PC-3 (cell line): ENCODE results near the gene FOXO3. TPM values are rescaled to one million over a fixed set of nuclear protein-coding genes. Genes with fewer than 3 reads are reported as not detected.

Experiments
- ATAC-seq: fragments of 200-7000 bp; cut with Tn5 transposase; 2 replicates; pipeline ENCODE4 v1.9.1; 2020; ENCODE audit warnings: mild to moderate bottlenecking, moderate library complexity
- BruUV-seq: library from RNA; stranded (reverse); fragments of 400-500 nt; replicated peaks from 2 replicates; lab custom pipeline; 2021; lab: Mats Ljungman, UMichigan
- CTCF ChIA-PET: fragments of 300-600 bp; sonication (Branson Sonifier 250); formaldehyde crosslinking; loops from one replicate; lab custom pipeline; 2022; ENCODE audit warnings: antibody characterized with exemption; lab: Charles Lee
- POLR2A ChIA-PET: fragments of 300-600 bp; sonication (Branson Sonifier 250); formaldehyde crosslinking; loops from one replicate; lab custom pipeline; 2022; ENCODE audit warnings: antibody characterized with exemption; ENCODE audit not compliant: unreplicated experiment; lab: Charles Lee
- DNase-seq: peaks from one replicate; pipeline ENCODE4 v3.0.0-alpha.2; 2015
- H2AFZ ChIP-seq: fragments of 300-600 bp; sonication (generic); 2 replicates; pipeline ENCODE4 v1.6.0; 2016; ENCODE audit warnings: antibody characterized with exemption, low read length
- H3F3A ChIP-seq: fragments of 300-600 bp; sonication (generic); one replicate; pipeline ENCODE4 v1.6.0; 2017; ENCODE audit warnings: antibody characterized with exemption, low read length, control low read depth, mild to moderate bottlenecking; ENCODE audit not compliant: unreplicated experiment
- H3K27ac ChIP-seq: fragments of 300-600 bp; sonication (generic); 2 replicates; pipeline ENCODE4 v1.5.1; 2016; ENCODE audit warnings: mild to moderate bottlenecking, low read length
- H3K27me3 ChIP-seq: fragments of 300-600 bp; sonication (generic); 2 replicates; pipeline ENCODE4 v1.6.1; 2016; ENCODE audit warnings: low read length, mixed read lengths
- H3K36me3 ChIP-seq: fragments of 300-600 bp; sonication (generic); 2 replicates; pipeline ENCODE4 v1.6.1; 2016; ENCODE audit warnings: low read depth, mixed run types, low read length, mixed read lengths
- H3K4me1 ChIP-seq: fragments of 300-600 bp; sonication (generic); 2 replicates; pipeline ENCODE4 v1.5.1; 2016; ENCODE audit warnings: low read length; ENCODE audit not compliant: insufficient read depth
- H3K4me2 ChIP-seq: fragments of 300-600 bp; sonication (generic); 2 replicates; pipeline ENCODE4 v1.6.0; 2016; ENCODE audit warnings: low read length
- H3K4me3 ChIP-seq: fragments of 300-600 bp; sonication (generic); 2 replicates; pipeline ENCODE4 v1.5.1; 2016; ENCODE audit warnings: mild to moderate bottlenecking, low read length, mixed read lengths
- H3K79me2 ChIP-seq: fragments of 300-600 bp; sonication (generic); 2 replicates; pipeline ENCODE4 v1.6.1; 2017; ENCODE audit warnings: low read length, mixed read lengths
- H3K9ac ChIP-seq: fragments of 300-600 bp; sonication (generic); 2 replicates; pipeline ENCODE4 v1.6.0; 2016; ENCODE audit warnings: mild to moderate bottlenecking, low read length
- H3K9me2 ChIP-seq: fragments of 300-600 bp; sonication (generic); replicated peaks from 2 replicates; pipeline ENCODE4 v1.6.1; 2016; ENCODE audit warnings: mixed run types, low read length, mixed read lengths
- H3K9me3 ChIP-seq: fragments of 300-600 bp; sonication (generic); 2 replicates; pipeline ENCODE4 v1.6.1; 2016; ENCODE audit warnings: low read length, mixed read lengths
- H4K20me1 ChIP-seq: fragments of 300-600 bp; sonication (generic); 2 replicates; pipeline ENCODE4 v1.6.1; 2016; ENCODE audit warnings: low read length, mixed read lengths
- EZH2 ChIP-seq: fragments of 300-600 bp; sonication (generic); IDR thresholded peaks from one replicate; pipeline ENCODE4 v1.6.1; 2017; ENCODE audit warnings: antibody characterized with exemption, mild to moderate bottlenecking, low read length; ENCODE audit not compliant: unreplicated experiment
- EZH2phosphoT487 ChIP-seq: fragments of 300-600 bp; sonication (generic); IDR thresholded peaks from 2 replicates; pipeline ENCODE4 v1.6.1; 2018; ENCODE audit warnings: mild to moderate bottlenecking, antibody characterized with exemption, low read length, borderline replicate concordance
- intact Hi-C: fragments of 100-400 bp; cut with micrococcal nuclease; formaldehyde crosslinking; loops from 2 replicates; pipeline ENCODE4 v1.9.0; 2023
- total RNA-seq: library from RNA; depleted of rRNA; stranded (reverse); fragments of >200 nt; gene quantifications from 2 replicates; pipeline ENCODE4 v1.2.3, GENCODE V29; 2014
- TF ChIP-seq, protein P1 (sequence below): fragments of 300-600 bp; sonication (generic); conservative IDR thresholded peaks from 2 replicates; pipeline ENCODE4 v1.5.1; 2017; ENCODE audit warnings: antibody characterized with exemption, low read depth, mild to moderate bottlenecking, low read length

Gene FOXO3
- total RNA-seq, 1 experiment from 2014 or later, result 12.8 TPM

DNA sequence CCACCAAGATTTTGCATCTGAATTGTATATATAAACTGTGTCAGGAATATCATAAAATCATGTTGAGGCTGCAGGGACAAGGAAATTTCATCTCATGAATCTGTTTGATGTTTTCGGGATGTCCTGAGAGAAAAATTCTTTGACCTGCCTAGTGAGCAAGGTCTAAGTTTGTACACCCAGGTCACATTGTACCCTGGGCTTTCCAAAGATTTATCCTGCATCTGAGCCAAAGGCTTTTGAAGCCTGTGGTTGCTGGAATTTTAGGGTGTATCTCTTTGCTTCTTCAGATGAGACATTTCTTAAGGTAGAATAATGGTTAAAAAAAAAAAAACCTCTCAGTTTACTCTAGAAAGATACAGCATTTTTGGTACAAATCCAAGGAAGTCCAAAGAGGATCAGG lies 63.3 kb downstream of the FOXO3 start:
- ATAC-seq (no peak), DNase-seq (no peak)
- H3K79me2 ChIP-seq, result peaks cover 100% of the 10 kb centered on the region
- H3K27ac ChIP-seq, result no peak overlapping the region
- intact Hi-C loops, result no loop called here
- no peak overlapping the region for H3K4me2 ChIP-seq
- H3K4me3 ChIP-seq, result no peak overlapping the region
- H3K9ac ChIP-seq, result no peak overlapping the region
- ChIA-PET POLR2A (no interaction called here), CTCF (no interaction called here)
- H3F3A ChIP-seq, result no peaks in the 10 kb centered on the region
- TF ChIP-seq EZH2 (no peak), EZH2phosphoT487 (no peak)
- TF ChIP-seq, protein P1, sequence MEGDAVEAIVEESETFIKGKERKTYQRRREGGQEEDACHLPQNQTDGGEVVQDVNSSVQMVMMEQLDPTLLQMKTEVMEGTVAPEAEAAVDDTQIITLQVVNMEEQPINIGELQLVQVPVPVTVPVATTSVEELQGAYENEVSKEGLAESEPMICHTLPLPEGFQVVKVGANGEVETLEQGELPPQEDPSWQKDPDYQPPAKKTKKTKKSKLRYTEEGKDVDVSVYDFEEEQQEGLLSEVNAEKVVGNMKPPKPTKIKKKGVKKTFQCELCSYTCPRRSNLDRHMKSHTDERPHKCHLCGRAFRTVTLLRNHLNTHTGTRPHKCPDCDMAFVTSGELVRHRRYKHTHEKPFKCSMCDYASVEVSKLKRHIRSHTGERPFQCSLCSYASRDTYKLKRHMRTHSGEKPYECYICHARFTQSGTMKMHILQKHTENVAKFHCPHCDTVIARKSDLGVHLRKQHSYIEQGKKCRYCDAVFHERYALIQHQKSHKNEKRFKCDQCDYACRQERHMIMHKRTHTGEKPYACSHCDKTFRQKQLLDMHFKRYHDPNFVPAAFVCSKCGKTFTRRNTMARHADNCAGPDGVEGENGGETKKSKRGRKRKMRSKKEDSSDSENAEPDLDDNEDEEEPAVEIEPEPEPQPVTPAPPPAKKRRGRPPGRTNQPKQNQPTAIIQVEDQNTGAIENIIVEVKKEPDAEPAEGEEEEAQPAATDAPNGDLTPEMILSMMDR, result no peak
- no peaks in the 10 kb centered on the region for H3K9me2 ChIP-seq
- peaks cover 9% of the 10 kb centered on the region; the same call in 1 of the 2 replicates for H4K20me1 ChIP-seq
- peaks cover 20% of the 10 kb centered on the region for H3K4me1 ChIP-seq
- no peaks in the 10 kb centered on the region for H3K36me3 ChIP-seq
- BruUV-seq, result no TSS peak
- H3K27me3 ChIP-seq, result no peaks in the 10 kb centered on the region
- no peak overlapping the region for H2AFZ ChIP-seq
- no peaks in the 10 kb centered on the region for H3K9me3 ChIP-seq

DNA sequence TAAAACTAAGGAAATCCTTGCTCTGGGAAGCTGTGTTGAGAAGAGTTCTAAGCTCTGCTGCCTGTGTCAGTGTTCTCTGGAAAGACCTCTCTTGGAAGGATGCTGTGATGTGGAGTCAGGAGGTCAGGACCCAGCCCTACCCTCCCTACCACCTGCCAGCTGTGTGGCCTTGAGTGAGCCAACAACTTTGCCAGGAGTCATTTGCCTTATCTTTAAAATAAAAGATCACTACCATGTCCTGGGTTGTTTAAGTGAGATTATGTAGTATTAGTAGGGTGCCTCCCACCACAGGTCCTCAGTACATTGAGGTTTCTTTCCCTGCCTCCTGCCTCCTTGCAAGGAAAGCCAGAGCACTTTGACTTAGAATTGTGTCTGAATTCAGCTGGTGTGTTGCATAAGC lies 64.9 kb downstream of the FOXO3 start:
- no peaks in the 10 kb centered on the region for H3F3A ChIP-seq
- no peaks in the 10 kb centered on the region for H3K9me2 ChIP-seq
- intact Hi-C loops, result no loop called here
- no peak overlapping the region for H3K9ac ChIP-seq
- ATAC-seq (no peak), DNase-seq (no peak)
- no peak overlapping the region for H3K4me2 ChIP-seq
- peaks cover 100% of the 10 kb centered on the region for H3K79me2 ChIP-seq
- no peak overlapping the region for H3K27ac ChIP-seq
- no peaks in the 10 kb centered on the region for H3K27me3 ChIP-seq
- peaks cover 6% of the 10 kb centered on the region; the same call in 1 of the 2 replicates for H3K4me1 ChIP-seq
- no peak overlapping the region for H3K4me3 ChIP-seq
- CTCF ChIA-PET, result no interaction called here
- no peaks in the 10 kb centered on the region for H3K36me3 ChIP-seq
- peaks cover 13% of the 10 kb centered on the region; the same call in 1 of the 2 replicates for H4K20me1 ChIP-seq
- H2AFZ ChIP-seq, result no peak overlapping the region
- H3K9me3 ChIP-seq, result no peaks in the 10 kb centered on the region
- TF ChIP-seq EZH2phosphoT487 (no peak), EZH2 (no peak)
- TF ChIP-seq, protein P1, result no peak
- BruUV-seq, result no TSS peak
- POLR2A ChIA-PET, result no interaction called here

DNA sequence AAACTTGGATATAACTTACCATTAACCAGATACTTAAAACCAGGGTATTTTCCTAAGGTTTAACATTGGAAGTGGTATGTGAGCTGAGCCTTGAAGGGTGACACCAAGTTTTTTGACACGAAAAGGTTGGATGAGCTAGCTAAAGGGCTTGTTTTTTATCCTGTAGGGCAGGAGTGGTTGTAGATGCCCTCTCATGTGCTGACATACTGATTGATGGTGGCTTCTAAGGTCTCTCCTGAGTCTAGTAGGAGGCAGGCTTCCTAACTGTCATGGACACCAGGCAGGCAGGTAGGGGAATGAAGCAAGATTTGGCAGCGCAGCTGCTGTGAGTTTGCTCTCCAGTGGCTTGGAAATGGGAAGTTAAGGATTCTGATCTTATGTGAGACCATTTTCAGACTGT lies 66.1 kb downstream of the FOXO3 start:
- H3K4me1 ChIP-seq, result no peaks in the 10 kb centered on the region; the same call in 1 of the 2 replicates
- POLR2A ChIA-PET, result no interaction called here
- intact Hi-C loops, result no loop called here
- no peak for DNase-seq
- H3K27me3 ChIP-seq, result no peaks in the 10 kb centered on the region
- BruUV-seq, result no TSS peak
- TF ChIP-seq EZH2 (no peak), EZH2phosphoT487 (no peak)
- TF ChIP-seq, protein P1, result no peak
- ATAC-seq, result no peak
- no peaks in the 10 kb centered on the region for H3K36me3 ChIP-seq
- H3K79me2 ChIP-seq, result peaks cover 100% of the 10 kb centered on the region
- no peaks in the 10 kb centered on the region for H3K9me3 ChIP-seq
- no peak overlapping the region for H2AFZ ChIP-seq
- H3K4me2 ChIP-seq, result no peak overlapping the region
- no peaks in the 10 kb centered on the region for H3K9me2 ChIP-seq
- no peak overlapping the region for H3K9ac ChIP-seq
- no peak overlapping the region for H3K27ac ChIP-seq
- CTCF ChIA-PET, result no interaction called here
- H3F3A ChIP-seq, result no peaks in the 10 kb centered on the region
- H3K4me3 ChIP-seq, result no peak overlapping the region
- H4K20me1 ChIP-seq, result peaks cover 13% of the 10 kb centered on the region; the same call in 1 of the 2 replicates
